ENCODE results near the gene SCN4B.

SCN4B gene

DNA sequence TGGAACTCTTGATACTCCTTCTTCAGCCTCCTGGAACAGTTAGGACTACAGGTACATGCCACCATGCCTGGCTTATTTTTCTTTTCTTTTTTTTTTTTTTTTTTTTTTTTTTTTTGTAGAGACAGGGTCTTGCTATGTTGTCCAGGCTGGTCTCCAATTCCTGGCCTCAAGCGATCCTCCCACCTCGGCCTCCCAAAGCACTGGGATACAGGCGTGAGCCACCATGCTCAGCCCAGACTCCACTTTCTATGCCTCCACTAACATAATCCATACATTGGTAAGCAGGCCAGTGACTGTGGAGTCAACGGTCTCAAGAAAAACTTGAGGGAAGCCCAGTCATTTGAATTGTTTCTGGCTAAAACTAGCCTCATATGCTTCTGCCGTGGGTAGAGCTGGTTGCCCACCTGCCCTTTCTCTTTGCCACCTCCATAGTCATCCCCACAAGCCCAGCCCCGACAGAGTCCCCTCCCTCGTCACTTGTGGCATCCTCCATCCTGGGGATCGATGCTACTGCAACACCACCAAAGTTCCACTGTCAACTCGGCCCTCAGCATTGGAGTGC, 21.5 kb upstream of the SCN4B start:
- in situ Hi-C loops (cut with MboI; ENCODE audit: low sequenced_read_pairs): no loop called here

GRCh38 chr11:118172356-118172755, 19.7 kb upstream of the SCN4B start:
- in situ Hi-C loops (cut with MboI; ENCODE audit: low sequenced_read_pairs): no loop called here

DNA sequence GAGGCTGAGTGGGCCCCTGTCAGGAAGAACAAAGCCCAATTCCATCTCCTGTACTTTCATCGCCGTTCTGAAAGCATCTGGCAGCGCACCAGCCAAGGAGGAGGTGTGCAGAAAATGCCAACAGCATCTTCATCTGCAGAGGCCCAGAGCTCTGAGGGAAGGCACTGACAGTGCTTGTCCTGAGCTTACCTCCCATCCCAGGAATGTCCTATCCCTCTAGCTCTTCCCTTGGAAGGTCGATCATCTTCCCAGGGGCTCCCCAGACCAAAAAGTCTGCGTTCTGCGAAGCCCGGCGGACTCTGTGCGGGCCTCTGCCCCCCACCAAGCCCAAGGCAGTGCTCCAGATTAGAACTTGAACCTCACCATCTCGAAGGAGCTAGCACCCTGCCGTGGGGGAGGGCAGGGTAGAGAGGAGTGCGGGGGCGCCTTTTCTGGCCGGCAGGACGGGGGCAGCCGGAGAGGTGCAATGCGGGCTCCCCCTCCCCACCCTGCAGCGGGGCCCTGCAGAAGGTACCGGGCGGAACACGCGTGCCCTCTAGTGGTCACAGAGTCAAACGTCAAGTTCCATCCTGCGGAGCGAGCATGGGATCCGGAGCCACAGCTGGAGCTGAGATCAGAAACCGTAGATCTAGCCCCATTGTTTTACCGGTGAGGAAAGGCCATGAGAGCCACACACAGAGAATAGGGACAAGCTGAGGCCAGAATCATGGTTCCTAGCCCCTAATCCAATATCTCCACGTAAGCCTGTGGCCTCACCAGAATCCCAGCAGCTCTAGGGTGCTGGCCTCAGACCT, 18.8 kb upstream of the SCN4B start:
- in situ Hi-C loops (cut with MboI; ENCODE audit: low sequenced_read_pairs): no loop called here

DNA sequence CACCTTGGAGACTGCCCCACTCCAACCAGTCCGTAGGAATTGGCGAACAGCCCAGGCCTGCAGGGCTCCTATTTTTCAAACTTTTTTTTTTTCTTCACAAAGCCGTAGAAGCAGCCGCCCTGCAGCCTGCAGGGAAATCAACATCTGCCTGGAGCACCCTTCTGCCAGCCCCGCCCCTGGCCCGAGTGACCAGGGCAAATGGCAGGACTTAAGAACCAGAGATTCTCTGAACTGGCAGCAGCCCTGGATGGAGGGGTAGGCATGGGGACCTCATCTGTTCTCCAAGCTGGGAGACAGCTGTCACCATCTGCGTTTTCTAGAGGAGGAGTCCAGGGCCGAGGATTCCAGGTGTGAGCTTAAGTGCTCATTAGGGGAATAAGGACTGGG, 18.3 kb upstream of the SCN4B start:
- in situ Hi-C loops (cut with MboI; ENCODE audit: low sequenced_read_pairs): no loop called here

- in situ Hi-C loops (cut with MboI; ENCODE audit: low sequenced_read_pairs): no loop called here
Observed at GRCh38 chr11:118170231-118170630, 17.6 kb upstream of the SCN4B start.

- in situ Hi-C loops (cut with MboI; ENCODE audit: low sequenced_read_pairs): no loop called here
Observed at GRCh38 chr11:118169300-118170140, 16.9 kb upstream of the SCN4B start.

DNA sequence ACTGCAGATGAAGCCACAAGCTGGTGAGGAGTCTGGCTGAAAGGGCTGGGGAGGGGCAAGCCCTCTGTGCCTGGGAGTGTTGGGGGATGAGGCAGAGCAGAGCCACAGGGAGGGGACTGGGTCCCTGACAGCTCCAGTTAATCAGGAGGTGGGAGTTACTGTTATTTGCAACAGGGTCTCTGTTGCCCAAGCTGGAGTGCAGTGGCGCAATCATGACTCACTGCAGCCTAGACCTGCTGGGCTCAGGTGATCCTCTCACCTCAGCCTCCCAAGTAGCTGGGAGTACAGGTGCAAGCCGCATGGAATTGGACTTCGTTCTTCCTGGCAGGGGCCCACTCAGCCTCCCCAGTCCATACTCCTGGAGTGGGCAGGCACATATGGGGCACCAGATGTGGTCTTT, 16.1 kb upstream of the SCN4B start:
- in situ Hi-C loops (cut with MboI; ENCODE audit: low sequenced_read_pairs): no loop called here

GRCh38 chr11:118168316-118168715, 15.7 kb upstream of the SCN4B start:
- in situ Hi-C loops (cut with MboI; ENCODE audit: low sequenced_read_pairs): no loop called here

GRCh38 chr11:118167906-118168305, 15.3 kb upstream of the SCN4B start:
- in situ Hi-C loops (cut with MboI; ENCODE audit: low sequenced_read_pairs): no loop called here

DNA sequence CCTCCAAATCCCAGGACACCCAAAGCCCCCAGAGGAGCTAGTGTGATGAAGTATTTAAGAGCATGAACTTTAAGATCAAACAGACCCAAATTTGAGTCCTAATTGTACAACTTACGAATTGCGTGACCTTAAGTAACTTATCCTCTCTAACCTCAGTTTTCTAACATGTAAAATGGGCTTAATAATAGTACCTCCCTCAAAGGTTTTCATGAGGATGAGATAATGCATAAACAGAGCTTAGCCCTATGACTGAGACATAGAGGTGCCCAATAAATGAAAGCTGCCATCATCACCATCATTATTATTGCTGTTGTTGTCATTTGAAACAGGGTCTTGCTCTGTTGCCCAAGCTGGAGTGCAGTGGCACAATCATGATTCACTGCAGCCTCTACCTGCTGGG, 14.6 kb upstream of the SCN4B start:
- in situ Hi-C loops (cut with MboI; ENCODE audit: low sequenced_read_pairs): no loop called here

GRCh38 chr11:118166641-118167040, 14.0 kb upstream of the SCN4B start:
- in situ Hi-C loops (cut with MboI; ENCODE audit: low sequenced_read_pairs): no loop called here

GRCh38 chr11:118164885-118165284, 12.3 kb upstream of the SCN4B start:
- in situ Hi-C loops (cut with MboI; ENCODE audit: low sequenced_read_pairs): no loop called here

GRCh38 chr11:118163494-118163893, 10.9 kb upstream of the SCN4B start:
- in situ Hi-C loops (cut with MboI; ENCODE audit: low sequenced_read_pairs): no loop called here

GRCh38 chr11:118162846-118163245, 10.2 kb upstream of the SCN4B start:
- in situ Hi-C loops (cut with MboI; ENCODE audit: low sequenced_read_pairs): no loop called here

GRCh38 chr11:118161786-118162185, 9.2 kb upstream of the SCN4B start:
- in situ Hi-C loops (cut with MboI; ENCODE audit: low sequenced_read_pairs): no loop called here

DNA sequence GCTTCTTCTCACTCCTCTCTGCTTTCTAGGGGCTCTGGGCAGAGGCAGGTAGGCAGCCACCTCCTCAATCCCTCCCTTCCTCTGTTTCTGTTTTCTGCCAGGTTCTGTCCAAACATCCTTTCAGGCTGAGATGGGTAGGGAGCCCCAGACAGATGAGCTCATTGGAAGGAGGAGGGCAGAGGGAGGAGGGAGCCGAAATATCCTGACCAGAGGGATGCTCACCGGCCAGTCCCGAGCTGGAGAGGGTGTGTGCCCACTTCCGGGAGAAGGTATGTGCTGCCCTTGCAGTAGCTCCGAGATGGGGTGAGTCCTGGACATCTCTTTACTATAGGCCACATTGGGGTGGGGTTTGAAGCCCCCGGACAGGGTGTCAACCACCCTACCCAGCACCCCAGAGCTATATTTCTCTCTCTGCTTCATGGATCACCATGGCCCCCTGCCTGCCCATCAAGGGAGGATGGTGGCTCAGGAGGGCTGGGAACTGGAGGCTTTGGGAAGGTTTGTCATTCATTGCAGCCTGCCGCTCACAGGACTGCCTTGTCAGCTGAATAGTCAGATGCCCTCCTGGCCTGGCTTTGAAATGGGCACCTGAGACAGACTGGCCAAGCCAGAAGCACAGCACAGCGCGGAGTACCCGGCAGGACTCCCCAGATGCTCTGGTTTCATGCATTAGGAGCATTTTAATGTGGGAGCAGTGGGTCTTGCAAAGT, 4.7 kb upstream of the SCN4B start:
- in situ Hi-C loops (cut with MboI; ENCODE audit: low sequenced_read_pairs): no loop called here

DNA sequence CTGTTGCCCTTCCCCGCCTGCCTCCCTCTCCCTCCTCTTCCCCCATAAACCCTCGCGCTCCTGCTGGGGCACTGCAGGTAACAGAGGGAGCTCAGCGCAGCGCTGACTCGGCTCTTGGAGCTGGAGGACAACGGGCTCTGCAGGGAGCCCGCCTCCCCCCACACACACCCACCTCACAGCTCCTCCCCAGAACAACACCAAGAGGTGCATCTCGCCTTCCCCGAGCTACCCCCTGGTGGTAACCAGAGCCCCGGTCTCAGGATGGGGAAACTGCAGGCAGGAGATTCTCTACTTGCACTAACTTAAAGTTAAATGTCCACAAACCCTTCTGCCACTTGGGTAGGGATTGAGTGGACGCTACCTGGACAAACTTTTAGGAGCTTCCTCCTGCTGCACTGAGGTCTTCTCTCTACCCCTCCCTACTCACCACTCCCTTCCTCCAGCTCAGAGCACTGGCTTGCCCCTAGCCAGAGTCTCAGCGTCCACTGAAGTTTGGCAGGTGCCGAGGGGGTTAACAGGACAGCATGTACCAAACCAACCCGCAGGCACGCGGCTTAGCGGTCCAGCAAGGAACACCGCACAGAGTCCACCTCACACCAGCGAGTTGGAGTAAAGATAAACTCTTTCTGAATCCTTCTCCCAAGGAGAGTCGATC, 4.0 kb upstream of the SCN4B start:
- in situ Hi-C loops (cut with MboI; ENCODE audit: low sequenced_read_pairs): no loop called here

GRCh38 chr11:118155776-118156530, 3.3 kb upstream of the SCN4B start:
- in situ Hi-C loops (cut with MboI; ENCODE audit: low sequenced_read_pairs): no loop called here

DNA sequence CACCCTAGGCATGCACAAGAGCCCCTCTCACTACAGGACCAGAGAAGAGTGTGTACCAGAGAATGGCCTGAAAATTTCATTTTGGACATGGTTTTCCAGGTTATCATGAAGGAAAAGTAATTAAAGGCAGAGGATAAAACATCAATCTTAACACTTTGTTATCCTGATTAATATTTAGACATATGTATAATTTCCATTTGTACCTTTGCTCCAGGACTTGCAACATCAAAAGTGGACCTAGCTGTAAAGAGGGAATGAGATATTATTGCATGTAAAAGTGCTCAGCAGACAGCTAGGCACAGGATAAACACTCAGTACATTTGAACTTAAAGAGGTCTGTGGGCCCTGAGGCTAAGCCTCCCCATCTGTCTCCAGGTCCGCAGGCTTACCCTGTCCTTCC, 2.0 kb upstream of the SCN4B start:
- in situ Hi-C loops (cut with MboI; ENCODE audit: low sequenced_read_pairs): no loop called here

- in situ Hi-C loops (cut with MboI; ENCODE audit: low sequenced_read_pairs): no loop called here
Observed at GRCh38 chr11:118153976-118154375, 1.4 kb upstream of the SCN4B start.
